Breast epithelium (tissue), 4 donors: ENCODE measurements around the gene AIM2. TPM values are rescaled to one million over a fixed set of nuclear protein-coding genes. Genes with fewer than 3 reads are reported as not detected.
"Not testable (repeated sequence)": the region's sequence is repeated elsewhere in the genome, so short reads cannot be mapped to it uniquely, and the experiment has no call there.

ENCODE experiments used
- DNase-seq, 2 donors: peaks; one replicate each; pipeline ENCODE4 v3.0.0-alpha.2; 2019; ENCODE audit warnings: low spot score in 2 of 2
- H3K27ac ChIP-seq, 2 donors: fragments of 200-600 bp; sonication (generic) in 1 of 2; one replicate each; pipeline ENCODE4 v1.5.1; 2016 to 2019; ENCODE audit warnings: mild to moderate bottlenecking in 1 of 2
- H3K27me3 ChIP-seq, 2 donors: fragments of 200-600 bp; sonication (generic) in 1 of 2; one replicate each; pipeline versions ENCODE4 v1.5.1 to v1.6.0; 2017 to 2019; ENCODE audit warnings: control low read depth in 1 of 2, mild to moderate bottlenecking in 1 of 2
- H3K36me3 ChIP-seq: fragments of 200-600 bp; one replicate; pipeline ENCODE4 v1.5.1; 2019
- H3K4me1 ChIP-seq, 2 donors: fragments of 200-600 bp; sonication (generic); one replicate each; pipeline ENCODE4 v1.5.1; 2016 to 2019; ENCODE audit warnings: control low read depth in 1 of 2
- H3K4me3 ChIP-seq, 3 donors: fragments of 200-600 bp; sonication (generic); 1 replicate in 2 of 3; 2 replicates in 1 of 3; pipeline ENCODE4 v1.5.1; 2016 to 2019; ENCODE audit warnings: mild to moderate bottlenecking in 3 of 3, moderate library complexity in 2 of 3
- H3K9me3 ChIP-seq, 2 donors: fragments of 200-600 bp; sonication (generic) in 1 of 2; one replicate each; pipeline ENCODE4 v1.5.1; 2016 to 2019; ENCODE audit warnings: control low read depth in 1 of 2
- CTCF ChIP-seq, 3 donors: fragments of 450-650 bp; IDR thresholded peaks; one replicate each; pipeline ENCODE4 v1.5.1; 2016 to 2017; ENCODE audit warnings: antibody characterized with exemption in 3 of 3, mild to moderate bottlenecking in 3 of 3, moderate library complexity in 3 of 3
- POLR2A ChIP-seq: fragments of 450-650 bp; IDR thresholded peaks from one replicate; pipeline ENCODE4 v1.6.1; 2016; ENCODE audit warnings: antibody characterized with exemption, mild to moderate bottlenecking, moderate library complexity
- POLR2AphosphoS5 ChIP-seq, 3 donors: sonication (generic); formaldehyde crosslinking; IDR thresholded peaks; one replicate each; pipeline ENCODE4 v1.6.1; 2017; ENCODE audit warnings: antibody characterized with exemption in 3 of 3
- intact Hi-C: fragments of 100-400 bp; cut with DNase I; formaldehyde crosslinking; loops from one replicate; pipeline ENCODE4 v1.15.1; 2023; ENCODE audit warnings: low total_unique reads
- total RNA-seq, 3 donors: library from RNA; depleted of rRNA; stranded (reverse); fragments of >200 nt; gene quantifications; one replicate each; pipeline ENCODE4 v1.1.0, GENCODE V29; 2016

Gene AIM2
- total RNA-seq, 3 donors from 2014 or later = 0.32 to 1.6 (median 0.73) TPM

GRCh38 chr1:159113596-159114433 lies 37.2 kb upstream of the AIM2 start:
- TF ChIP-seq POLR2AphosphoS5 (IDR thresholded peaks at IDR 0.05) (no peak), POLR2A (no peak), CTCF (IDR thresholded peaks at IDR 0.05) (no peak)
- DNase-seq = no peak
- Histone ChIP-seq H3K27ac (peak overlapping the region; percentile 48 to 57), H3K27me3 (no peaks in the 10 kb centered on the region), H3K9me3 (no peaks in the 10 kb centered on the region), H3K36me3 (no peaks in the 10 kb centered on the region), H3K4me1 (no peaks in the 10 kb centered on the region), H3K4me3 (no peak overlapping the region)
- intact Hi-C loops = no loop called here

GRCh38 chr1:159103021-159103420 lies 26.5 kb upstream of the AIM2 start:
- H3K9me3 ChIP-seq, H3K36me3 ChIP-seq, H3K4me3 ChIP-seq, H3K27ac ChIP-seq, H3K27me3 ChIP-seq, DNase-seq, intact Hi-C loops, H3K4me1 ChIP-seq: not testable (repeated sequence)

GRCh38 chr1:159100589-159100988 lies 24.0 kb upstream of the AIM2 start:
- intact Hi-C loops = no loop called here
- H3K4me3 ChIP-seq = no peak overlapping the region
- no peaks in the 10 kb centered on the region for H3K36me3 ChIP-seq
- H3K4me1 ChIP-seq = no peaks in the 10 kb centered on the region
- no peaks in the 10 kb centered on the region for H3K9me3 ChIP-seq
- TF ChIP-seq POLR2A (no peak), POLR2AphosphoS5 (IDR thresholded peaks at IDR 0.05) (no peak), CTCF (IDR thresholded peaks at IDR 0.05) (no peak)
- H3K27me3 ChIP-seq = no peaks in the 10 kb centered on the region
- H3K27ac ChIP-seq = no peak overlapping the region
- DNase-seq = no peak

- no peaks in the 10 kb centered on the region for H3K36me3 ChIP-seq
- H3K27me3 ChIP-seq = no peaks in the 10 kb centered on the region
- no peak overlapping the region for H3K27ac ChIP-seq
- TF ChIP-seq POLR2AphosphoS5 (IDR thresholded peaks at IDR 0.05) = no peak
- TF ChIP-seq CTCF (IDR thresholded peaks at IDR 0.05) = no peak
- TF ChIP-seq POLR2A = no peak
- H3K4me1 ChIP-seq = no peaks in the 10 kb centered on the region
- intact Hi-C loops = no loop called here
- DNase-seq = no peak
- H3K9me3 ChIP-seq = no peaks in the 10 kb centered on the region
- H3K4me3 ChIP-seq = no peak overlapping the region
Measured at GRCh38 chr1:159098596-159098995, 22.0 kb upstream of the AIM2 start.

GRCh38 chr1:159092036-159092760 lies 15.6 kb upstream of the AIM2 start:
- DNase-seq = no peak
- Histone ChIP-seq H3K9me3 (no peaks in the 10 kb centered on the region), H3K27ac (no peak overlapping the region), H3K36me3 (no peaks in the 10 kb centered on the region), H3K27me3 (no peaks in the 10 kb centered on the region), H3K4me1 (no peaks in the 10 kb centered on the region), H3K4me3 (no peak overlapping the region)
- intact Hi-C loops = no loop called here
- TF ChIP-seq POLR2AphosphoS5 (IDR thresholded peaks at IDR 0.05) = no peak
- no peak for TF ChIP-seq POLR2A
- TF ChIP-seq CTCF (IDR thresholded peaks at IDR 0.05) = no peak
